ENCODE results near the gene SPOPL. TPM values are rescaled to one million over a fixed set of nuclear protein-coding genes. Genes with fewer than 3 reads are reported as not detected.

Gene SPOPL
- polyA plus RNA-seq, 1 donor from 2014 or later = 16.4 TPM

- Histone ChIP-seq H3K4me3 (ENCODE audit: low read length) (no peak overlapping the region), H3K9me3 (ENCODE audit: low read length) (no peaks in the 10 kb centered on the region), H3K9me2 (ENCODE audit: insufficient read depth, low read length) (no peaks in the 10 kb centered on the region), H3K9ac (ENCODE audit: low read length) (no peak overlapping the region), H2AFZ (ENCODE audit: low read depth, low read length) (no peak overlapping the region), H3K79me2 (replicated peaks; ENCODE audit: insufficient read depth, low read length) (no peaks in the 10 kb centered on the region), H3F3A (ENCODE audit: insufficient read depth, low read length, poor library complexity, severe bottlenecking) (no peaks in the 10 kb centered on the region), H3K27me3 (ENCODE audit: insufficient read depth, low read depth, low read length) (no peaks in the 10 kb centered on the region), H3K27ac (ENCODE audit: low read length) (no peak overlapping the region), H4K20me1 (ENCODE audit: insufficient read depth) (no peaks in the 10 kb centered on the region), H3K4me2 (ENCODE audit: low read length) (no peak overlapping the region), H3K36me3 (ENCODE audit: insufficient read depth, low read length) (no peaks in the 10 kb centered on the region)
- no peak for TF ChIP-seq REST (IDR thresholded peaks at IDR 0.05; ENCODE audit: borderline replicate concordance)
- TF ChIP-seq POLR2AphosphoS5 (IDR thresholded peaks at IDR 0.05) = no peak
- TF ChIP-seq EZH2 (IDR thresholded peaks at IDR 0.05; ENCODE audit: borderline replicate concordance, insufficient read depth, low read length, poor library complexity, severe bottlenecking) = no peak
- no peak for TF ChIP-seq SMC3 (conservative IDR thresholded peaks at IDR 0.05; ENCODE audit: poor library complexity)
- no peak for TF ChIP-seq RAD21 (conservative IDR thresholded peaks at IDR 0.05)
- TF ChIP-seq CTCF (IDR thresholded peaks at IDR 0.05; ENCODE audit: poor library complexity, severe bottlenecking) = no peak
- TF ChIP-seq TAF1 (IDR thresholded peaks at IDR 0.05; ENCODE audit: low read depth) = no peak
- TF ChIP-seq EP300 (conservative IDR thresholded peaks at IDR 0.05; ENCODE audit: poor library complexity, severe bottlenecking) = no peak
- no peak for TF ChIP-seq MXI1 (conservative IDR thresholded peaks at IDR 0.05; ENCODE audit: poor library complexity, severe bottlenecking)
Observed at GRCh38 chr2:138493334-138493733, 8.2 kb upstream of the SPOPL start.

GRCh38 chr2:138494265-138494966 lies 7.2 kb upstream of the SPOPL start:
- Histone ChIP-seq H3K36me3 (ENCODE audit: insufficient read depth, low read length) (no peaks in the 10 kb centered on the region), H3K9me3 (ENCODE audit: low read length) (no peaks in the 10 kb centered on the region), H3F3A (ENCODE audit: insufficient read depth, low read length, poor library complexity, severe bottlenecking) (no peaks in the 10 kb centered on the region), H3K9ac (ENCODE audit: low read length) (no peak overlapping the region), H2AFZ (ENCODE audit: low read depth, low read length) (no peak overlapping the region), H3K4me3 (ENCODE audit: low read length) (no peak overlapping the region), H3K27ac (ENCODE audit: low read length) (no peak overlapping the region), H3K4me2 (ENCODE audit: low read length) (no peak overlapping the region), H4K20me1 (ENCODE audit: insufficient read depth) (no peaks in the 10 kb centered on the region), H3K27me3 (ENCODE audit: insufficient read depth, low read depth, low read length) (no peaks in the 10 kb centered on the region), H3K79me2 (replicated peaks; ENCODE audit: insufficient read depth, low read length) (no peaks in the 10 kb centered on the region), H3K9me2 (ENCODE audit: insufficient read depth, low read length) (no peaks in the 10 kb centered on the region)
- TF ChIP-seq RAD21 (conservative IDR thresholded peaks at IDR 0.05) (no peak), EZH2 (IDR thresholded peaks at IDR 0.05; ENCODE audit: borderline replicate concordance, insufficient read depth, low read length, poor library complexity, severe bottlenecking) (no peak), TAF1 (IDR thresholded peaks at IDR 0.05; ENCODE audit: low read depth) (no peak), REST (IDR thresholded peaks at IDR 0.05; ENCODE audit: borderline replicate concordance) (no peak), MXI1 (conservative IDR thresholded peaks at IDR 0.05; ENCODE audit: poor library complexity, severe bottlenecking) (no peak), EP300 (conservative IDR thresholded peaks at IDR 0.05; ENCODE audit: poor library complexity, severe bottlenecking) (no peak), POLR2AphosphoS5 (IDR thresholded peaks at IDR 0.05) (no peak), SMC3 (conservative IDR thresholded peaks at IDR 0.05; ENCODE audit: poor library complexity) (no peak)
